Stomach (tissue), 4 donors: ENCODE data around the gene CRIP2.

Source experiments
- EP300 ChIP-seq: sonication (generic); formaldehyde crosslinking; IDR thresholded peaks from one replicate; pipeline ENCODE4 v1.6.1; 2017; ENCODE audit warnings: antibody characterized with exemption
- TF ChIP-seq, protein P1 (sequence below), 7 experiments: fragments of 450-650 bp in 4 of 7; fragments of 200-600 bp in 3 of 7; sonication (generic) in 3 of 7; IDR thresholded peaks; one replicate each; pipeline ENCODE4 v1.5.1; 2016 to 2019; ENCODE audit warnings: antibody characterized with exemption in 7 of 7, control low read depth in 2 of 7, mild to moderate bottlenecking in 1 of 7

DNA sequence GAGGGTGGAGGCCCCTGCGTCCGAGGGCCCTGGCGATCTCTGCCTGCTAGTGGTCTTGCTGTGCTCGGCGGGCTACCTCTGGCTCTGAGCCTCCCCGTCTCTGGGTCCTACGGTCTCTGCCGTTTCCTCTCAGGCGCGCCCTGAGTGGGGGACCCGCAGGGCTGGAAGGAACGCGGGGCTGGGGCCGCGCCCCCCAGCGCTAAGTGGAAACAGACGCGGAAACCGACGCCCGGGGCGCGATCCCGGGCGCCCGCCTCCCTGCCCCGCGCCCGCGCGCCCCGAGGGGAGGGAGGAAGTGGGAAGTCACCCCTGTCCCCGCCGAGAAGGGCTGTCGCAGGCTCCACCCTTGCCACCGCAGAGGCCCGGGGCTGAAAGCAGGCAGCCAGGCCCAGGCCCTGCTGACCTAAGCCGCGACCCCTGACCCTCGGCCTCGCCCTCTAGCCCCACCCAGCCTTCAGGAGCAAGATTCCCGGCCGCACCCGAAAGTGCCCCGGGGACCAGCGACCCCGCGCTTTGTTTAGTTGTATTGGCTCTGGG lies 12.9 kb downstream of the CRIP2 start:
- no peak for TF ChIP-seq EP300
- TF ChIP-seq, protein P1, sequence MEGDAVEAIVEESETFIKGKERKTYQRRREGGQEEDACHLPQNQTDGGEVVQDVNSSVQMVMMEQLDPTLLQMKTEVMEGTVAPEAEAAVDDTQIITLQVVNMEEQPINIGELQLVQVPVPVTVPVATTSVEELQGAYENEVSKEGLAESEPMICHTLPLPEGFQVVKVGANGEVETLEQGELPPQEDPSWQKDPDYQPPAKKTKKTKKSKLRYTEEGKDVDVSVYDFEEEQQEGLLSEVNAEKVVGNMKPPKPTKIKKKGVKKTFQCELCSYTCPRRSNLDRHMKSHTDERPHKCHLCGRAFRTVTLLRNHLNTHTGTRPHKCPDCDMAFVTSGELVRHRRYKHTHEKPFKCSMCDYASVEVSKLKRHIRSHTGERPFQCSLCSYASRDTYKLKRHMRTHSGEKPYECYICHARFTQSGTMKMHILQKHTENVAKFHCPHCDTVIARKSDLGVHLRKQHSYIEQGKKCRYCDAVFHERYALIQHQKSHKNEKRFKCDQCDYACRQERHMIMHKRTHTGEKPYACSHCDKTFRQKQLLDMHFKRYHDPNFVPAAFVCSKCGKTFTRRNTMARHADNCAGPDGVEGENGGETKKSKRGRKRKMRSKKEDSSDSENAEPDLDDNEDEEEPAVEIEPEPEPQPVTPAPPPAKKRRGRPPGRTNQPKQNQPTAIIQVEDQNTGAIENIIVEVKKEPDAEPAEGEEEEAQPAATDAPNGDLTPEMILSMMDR (IDR thresholded peaks at IDR 0.05) = no peak
